BJ (cell line): ENCODE results near the gene PDE1C. TPM values are rescaled to one million over a fixed set of nuclear protein-coding genes. Genes with fewer than 3 reads are reported as not detected.

Experiments
- CTCF ChIA-PET: fragments of 350-600 bp; formaldehyde crosslinking; extraction: SDS; loops from one replicate; lab custom pipeline; 2021; ENCODE audit warnings: antibody characterized with exemption, inconsistent platforms; lab: Yijun Ruan, JAX
- POLR2A ChIA-PET: fragments of 300-600 bp; sonication (Branson Sonifier 250); formaldehyde crosslinking; extraction: SDS; loops from one replicate; lab custom pipeline; 2021; ENCODE audit warnings: antibody characterized with exemption; lab: Charles Lee
- DNase-seq: peaks from one replicate; pipeline ENCODE4 v3.0.0-alpha.2; 2011; ENCODE audit warnings: low read depth
- H3K27me3 ChIP-seq: 2 replicates; pipeline ENCODE4 v1.6.0; 2011; ENCODE audit warnings: low read length; ENCODE audit not compliant: control insufficient read depth, insufficient read depth
- H3K36me3 ChIP-seq: 2 replicates; pipeline ENCODE4 v1.5.1; 2011; ENCODE audit warnings: low read length; ENCODE audit not compliant: control insufficient read depth, insufficient read depth
- H3K4me3 ChIP-seq: 2 replicates; pipeline ENCODE4 v1.5.1; 2011; ENCODE audit warnings: low read depth, mild to moderate bottlenecking, control low read depth, low read length
- polyA plus RNA-seq: library from polyadenylated mRNA; depleted of rRNA; stranded (reverse); fragments of >200 nt; gene quantifications from 2 replicates; pipeline ENCODE4 v1.2.3, GENCODE V29; 2011
- TF ChIP-seq, protein P1 (sequence below): IDR thresholded peaks from 2 replicates; pipeline ENCODE4 v1.5.1; 2011; ENCODE audit warnings: low read depth, mild to moderate bottlenecking, control low read depth, inconsistent platforms, low read length, moderate library complexity; ENCODE audit not compliant: insufficient read depth

The PDE1C gene
- polyA plus RNA-seq, 1 experiment = 19.6 TPM

DNA sequence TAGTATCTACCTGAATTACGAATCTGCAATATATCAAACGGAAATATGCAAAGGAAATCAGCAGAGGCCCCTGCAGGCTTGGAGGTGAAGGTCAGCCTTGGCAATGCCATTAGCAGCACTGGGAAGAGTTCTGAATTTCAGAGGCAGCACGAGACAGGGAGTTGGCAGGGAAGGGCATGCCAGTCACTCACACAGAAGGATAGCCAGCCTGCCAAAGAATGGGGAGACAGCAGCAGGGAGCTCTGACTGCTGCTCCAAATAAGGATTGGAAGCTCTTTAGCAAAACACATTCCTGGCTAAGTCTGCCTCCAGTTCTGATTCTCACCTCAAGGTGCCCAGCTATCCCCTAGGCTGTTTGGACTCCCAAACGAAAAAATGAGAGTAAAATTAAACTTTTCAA is 188.0 kb downstream of the PDE1C start:
- CTCF ChIA-PET = no interaction called here
- no peak for DNase-seq
- TF ChIP-seq, protein P1, sequence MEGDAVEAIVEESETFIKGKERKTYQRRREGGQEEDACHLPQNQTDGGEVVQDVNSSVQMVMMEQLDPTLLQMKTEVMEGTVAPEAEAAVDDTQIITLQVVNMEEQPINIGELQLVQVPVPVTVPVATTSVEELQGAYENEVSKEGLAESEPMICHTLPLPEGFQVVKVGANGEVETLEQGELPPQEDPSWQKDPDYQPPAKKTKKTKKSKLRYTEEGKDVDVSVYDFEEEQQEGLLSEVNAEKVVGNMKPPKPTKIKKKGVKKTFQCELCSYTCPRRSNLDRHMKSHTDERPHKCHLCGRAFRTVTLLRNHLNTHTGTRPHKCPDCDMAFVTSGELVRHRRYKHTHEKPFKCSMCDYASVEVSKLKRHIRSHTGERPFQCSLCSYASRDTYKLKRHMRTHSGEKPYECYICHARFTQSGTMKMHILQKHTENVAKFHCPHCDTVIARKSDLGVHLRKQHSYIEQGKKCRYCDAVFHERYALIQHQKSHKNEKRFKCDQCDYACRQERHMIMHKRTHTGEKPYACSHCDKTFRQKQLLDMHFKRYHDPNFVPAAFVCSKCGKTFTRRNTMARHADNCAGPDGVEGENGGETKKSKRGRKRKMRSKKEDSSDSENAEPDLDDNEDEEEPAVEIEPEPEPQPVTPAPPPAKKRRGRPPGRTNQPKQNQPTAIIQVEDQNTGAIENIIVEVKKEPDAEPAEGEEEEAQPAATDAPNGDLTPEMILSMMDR = 0 out of 2 replicates have a peak, but pooled peaks have one; percentile 4
- no peaks in the 10 kb centered on the region for H3K36me3 ChIP-seq
- POLR2A ChIA-PET = no interaction called here
- no peaks in the 10 kb centered on the region for H3K27me3 ChIP-seq
- no peak overlapping the region for H3K4me3 ChIP-seq

DNA sequence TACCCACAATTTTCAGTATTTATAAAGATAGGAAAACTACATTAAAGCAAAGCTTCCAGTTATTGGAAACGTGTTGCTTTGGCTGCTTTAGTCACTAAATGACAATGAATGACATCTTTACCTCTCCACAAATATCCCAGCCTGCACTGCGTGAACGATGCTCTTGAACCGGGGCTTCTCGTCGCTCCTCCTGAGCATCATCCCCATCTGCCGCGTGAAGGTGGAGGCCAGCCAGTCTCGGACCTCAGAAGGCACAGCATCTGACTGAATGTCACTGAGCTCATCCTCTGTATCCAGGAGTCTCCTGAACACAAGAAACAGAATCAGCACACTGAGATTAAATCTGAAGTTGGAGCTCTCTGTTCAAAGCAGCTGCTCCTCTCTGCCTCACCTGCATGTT is 191.3 kb downstream of the PDE1C start:
- H3K4me3 ChIP-seq = no peak overlapping the region
- CTCF ChIA-PET = interaction anchor here (1.0 kb wide), 1 partner anchor 97 kb away, joined by 3 read pairs; no protein-coding TSS in a partner anchor
- TF ChIP-seq, protein P1 = no peak
- POLR2A ChIA-PET = no interaction called here
- no peaks in the 10 kb centered on the region for H3K36me3 ChIP-seq
- no peaks in the 10 kb centered on the region for H3K27me3 ChIP-seq
- DNase-seq = no peak

DNA sequence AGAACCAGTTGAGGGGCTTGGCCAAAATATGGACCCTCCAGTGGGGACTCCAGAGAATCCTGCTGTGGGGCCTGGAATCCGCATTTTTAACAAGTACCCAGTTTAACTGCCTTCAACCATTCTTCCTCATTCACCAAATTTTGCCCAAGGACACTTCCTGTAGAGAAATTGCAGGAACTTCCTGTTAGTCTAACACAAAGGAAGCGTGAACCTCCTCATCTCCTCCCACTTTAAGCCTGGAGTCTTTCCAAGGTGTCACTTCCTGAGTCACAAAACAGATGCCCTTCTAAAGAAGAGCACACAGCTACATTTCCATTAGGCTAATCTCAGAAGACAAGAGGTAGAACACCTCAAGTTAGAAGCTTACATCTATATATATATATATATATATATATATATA is 194.8 kb downstream of the PDE1C start:
- CTCF ChIA-PET = no interaction called here

DNA sequence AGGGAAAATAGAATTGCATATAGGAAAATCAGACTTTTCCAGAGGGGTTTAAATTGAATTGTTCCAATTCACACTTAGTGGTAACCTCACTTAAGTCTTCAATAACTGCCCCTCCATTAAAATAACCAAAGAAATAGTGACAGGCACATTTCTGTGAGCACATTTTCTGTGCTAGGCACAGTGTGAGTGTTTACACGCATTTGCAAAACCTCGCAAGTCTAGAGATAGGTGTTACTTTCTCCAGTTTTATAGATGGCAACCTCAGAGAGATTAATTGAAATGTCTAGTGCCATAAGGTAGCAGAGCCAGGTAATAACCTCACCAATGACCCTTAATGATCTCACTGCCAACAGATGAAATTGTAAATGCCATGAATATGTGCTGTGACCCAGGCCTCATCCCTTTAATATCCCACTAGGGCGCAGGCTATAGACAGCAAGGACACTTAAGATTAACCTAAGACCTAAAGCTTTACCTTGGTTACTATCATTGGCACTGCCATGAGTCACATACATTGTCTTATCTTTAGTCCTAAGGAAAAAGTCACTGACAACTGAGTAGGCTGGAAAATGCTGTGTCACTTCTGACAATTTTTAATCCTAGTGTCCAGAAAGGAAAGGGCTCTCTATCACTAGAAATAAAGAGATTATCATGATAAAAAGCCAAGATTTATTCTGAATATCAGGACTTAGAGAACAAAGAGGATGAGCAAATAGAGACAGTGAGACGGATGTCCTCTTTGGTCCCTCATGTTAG is 195.4 kb downstream of the PDE1C start:
- CTCF ChIA-PET = no interaction called here
- TF ChIP-seq, protein P1 = no peak
- Histone ChIP-seq H3K27me3 (no peaks in the 10 kb centered on the region), H3K4me3 (no peak overlapping the region), H3K36me3 (no peaks in the 10 kb centered on the region)
- POLR2A ChIA-PET = no interaction called here
- DNase-seq = no peak

More for the DNA sequence above, 194.8 kb downstream of the PDE1C start:
- no peaks in the 10 kb centered on the region for H3K36me3 ChIP-seq
- POLR2A ChIA-PET = no interaction called here
- H3K27me3 ChIP-seq = no peaks in the 10 kb centered on the region
- no peak overlapping the region for H3K4me3 ChIP-seq
- no peak for DNase-seq
- TF ChIP-seq, protein P1 = no peak

DNA sequence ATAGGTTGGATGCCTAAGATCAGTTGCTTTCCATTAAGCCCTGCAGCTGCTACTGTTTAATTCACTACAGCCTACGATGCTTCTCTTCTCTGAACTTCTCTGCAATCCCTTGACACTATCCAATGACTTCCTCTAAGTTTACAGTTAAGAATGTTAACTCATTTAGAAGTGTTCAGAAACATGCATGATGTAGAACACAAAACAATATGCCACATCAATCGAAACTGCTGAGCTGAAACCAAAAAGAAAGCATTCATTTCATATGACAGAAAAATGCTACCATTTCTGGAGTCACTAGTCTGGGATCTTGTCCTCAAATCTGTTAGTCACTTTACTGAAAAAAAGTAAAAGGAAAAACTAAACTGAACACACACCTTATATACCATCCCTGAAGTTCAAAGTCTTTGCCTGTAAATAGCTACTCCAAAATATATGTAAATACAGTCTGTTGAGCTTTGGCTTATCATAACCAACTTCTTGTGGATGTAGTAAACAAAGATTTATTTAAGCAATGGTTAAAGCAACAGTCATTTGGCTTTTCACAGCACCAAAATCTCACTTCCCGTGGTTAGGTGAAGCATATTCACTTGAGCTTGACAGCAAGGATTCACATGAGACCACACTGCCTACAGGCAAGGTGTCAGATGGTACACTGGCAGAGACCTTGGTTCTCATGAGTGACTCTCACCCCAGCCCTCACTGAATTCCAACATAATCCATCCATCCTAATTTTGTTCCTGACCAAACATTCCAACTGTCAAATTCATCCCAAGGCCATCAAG is 196.2 kb downstream of the PDE1C start:
- Histone ChIP-seq H3K27me3 (no peaks in the 10 kb centered on the region), H3K36me3 (no peaks in the 10 kb centered on the region), H3K4me3 (no peak overlapping the region)
- no peak for DNase-seq
- CTCF ChIA-PET = no interaction called here
- TF ChIP-seq, protein P1 = no peak
- POLR2A ChIA-PET = no interaction called here
